ENCODE measurements around the gene PSTPIP2.

- TF ChIP-seq EZH2phosphoT487 (IDR thresholded peaks at IDR 0.05; ENCODE audit: insufficient read depth, low read depth) = no peak
- no peak for TF ChIP-seq EZH2 (IDR thresholded peaks at IDR 0.05; ENCODE audit: insufficient read depth, poor library complexity, severe bottlenecking)
These were observed 34.4 kb downstream of the PSTPIP2 start for GRCh38 chr18:46037512-46038305.
